ENCODE results near the gene SCAP. TPM values are rescaled to one million over a fixed set of nuclear protein-coding genes. Genes with fewer than 3 reads are reported as not detected.

The SCAP gene
- total and polyA plus RNA-seq, 2 of the 13 experiments (the other 11 are each of a cell fraction or from before 2014, with no cell fraction given) = 40.4 to 53.3 TPM

DNA sequence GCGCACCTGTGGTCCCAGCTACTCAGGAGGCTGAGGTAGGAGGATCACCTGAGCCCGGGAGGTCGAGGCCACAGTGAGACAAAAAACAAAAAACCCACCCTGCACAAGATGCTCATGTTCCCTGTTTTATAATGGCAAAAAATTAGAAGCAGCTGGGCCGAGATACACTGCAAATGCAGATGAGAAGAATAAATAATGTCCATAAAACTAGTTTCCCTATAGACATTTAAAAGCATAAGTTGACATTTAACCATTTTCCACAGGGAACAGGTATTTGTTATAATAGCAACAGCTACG, 537 bp upstream of the SCAP start (continued):
- TF ChIP-seq, protein P1, sequence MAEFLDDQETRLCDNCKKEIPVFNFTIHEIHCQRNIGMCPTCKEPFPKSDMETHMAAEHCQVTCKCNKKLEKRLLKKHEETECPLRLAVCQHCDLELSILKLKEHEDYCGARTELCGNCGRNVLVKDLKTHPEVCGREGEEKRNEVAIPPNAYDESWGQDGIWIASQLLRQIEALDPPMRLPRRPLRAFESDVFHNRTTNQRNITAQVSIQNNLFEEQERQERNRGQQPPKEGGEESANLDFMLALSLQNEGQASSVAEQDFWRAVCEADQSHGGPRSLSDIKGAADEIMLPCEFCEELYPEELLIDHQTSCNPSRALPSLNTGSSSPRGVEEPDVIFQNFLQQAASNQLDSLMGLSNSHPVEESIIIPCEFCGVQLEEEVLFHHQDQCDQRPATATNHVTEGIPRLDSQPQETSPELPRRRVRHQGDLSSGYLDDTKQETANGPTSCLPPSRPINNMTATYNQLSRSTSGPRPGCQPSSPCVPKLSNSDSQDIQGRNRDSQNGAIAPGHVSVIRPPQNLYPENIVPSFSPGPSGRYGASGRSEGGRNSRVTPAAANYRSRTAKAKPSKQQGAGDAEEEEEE (CRISPR knock-in tag; IDR thresholded peaks at IDR 0.05; ENCODE audit: borderline replicate concordance) = no peak
- no peak for TF ChIP-seq SRSF1 (optimal IDR thresholded peaks at IDR 0.05; ENCODE audit: low read depth, low read length)
- no peak for TF ChIP-seq MEF2D (CRISPR knock-in tag; IDR thresholded peaks at IDR 0.05)
- no peak for TF ChIP-seq AKAP8 (CRISPR knock-in tag; IDR thresholded peaks at IDR 0.05)
- TF ChIP-seq ZNF737 (CRISPR knock-in tag; IDR thresholded peaks at IDR 0.05; ENCODE audit: borderline replicate concordance) = no peak
- TF ChIP-seq POLR2A (IDR thresholded peaks at IDR 0.05; ENCODE audit: insufficient read depth in 1 of 2, low read depth in 2 of 2, low read length in 2 of 2) = no peak
- TF ChIP-seq, protein P2, sequence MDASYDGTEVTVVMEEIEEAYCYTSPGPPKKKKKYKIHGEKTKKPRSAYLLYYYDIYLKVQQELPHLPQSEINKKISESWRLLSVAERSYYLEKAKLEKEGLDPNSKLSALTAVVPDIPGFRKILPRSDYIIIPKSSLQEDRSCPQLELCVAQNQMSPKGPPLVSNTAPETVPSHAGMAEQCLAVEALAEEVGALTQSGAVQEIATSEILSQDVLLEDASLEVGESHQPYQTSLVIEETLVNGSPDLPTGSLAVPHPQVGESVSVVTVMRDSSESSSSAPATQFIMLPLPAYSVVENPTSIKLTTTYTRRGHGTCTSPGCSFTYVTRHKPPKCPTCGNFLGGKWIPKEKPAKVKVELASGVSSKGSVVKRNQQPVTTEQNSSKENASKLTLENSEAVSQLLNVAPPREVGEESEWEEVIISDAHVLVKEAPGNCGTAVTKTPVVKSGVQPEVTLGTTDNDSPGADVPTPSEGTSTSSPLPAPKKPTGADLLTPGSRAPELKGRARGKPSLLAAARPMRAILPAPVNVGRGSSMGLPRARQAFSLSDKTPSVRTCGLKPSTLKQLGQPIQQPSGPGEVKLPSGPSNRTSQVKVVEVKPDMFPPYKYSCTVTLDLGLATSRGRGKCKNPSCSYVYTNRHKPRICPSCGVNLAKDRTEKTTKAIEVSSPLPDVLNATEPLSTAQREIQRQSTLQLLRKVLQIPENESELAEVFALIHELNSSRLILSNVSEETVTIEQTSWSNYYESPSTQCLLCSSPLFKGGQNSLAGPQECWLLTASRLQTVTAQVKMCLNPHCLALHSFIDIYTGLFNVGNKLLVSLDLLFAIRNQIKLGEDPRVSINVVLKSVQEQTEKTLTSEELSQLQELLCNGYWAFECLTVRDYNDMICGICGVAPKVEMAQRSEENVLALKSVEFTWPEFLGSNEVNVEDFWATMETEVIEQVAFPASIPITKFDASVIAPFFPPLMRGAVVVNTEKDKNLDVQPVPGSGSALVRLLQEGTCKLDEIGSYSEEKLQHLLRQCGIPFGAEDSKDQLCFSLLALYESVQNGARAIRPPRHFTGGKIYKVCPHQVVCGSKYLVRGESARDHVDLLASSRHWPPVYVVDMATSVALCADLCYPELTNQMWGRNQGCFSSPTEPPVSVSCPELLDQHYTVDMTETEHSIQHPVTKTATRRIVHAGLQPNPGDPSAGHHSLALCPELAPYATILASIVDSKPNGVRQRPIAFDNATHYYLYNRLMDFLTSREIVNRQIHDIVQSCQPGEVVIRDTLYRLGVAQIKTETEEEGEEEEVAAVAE (CRISPR knock-in tag; IDR thresholded peaks at IDR 0.05; ENCODE audit: borderline replicate concordance) = no peak
- no peak for TF ChIP-seq ZNF614 (CRISPR knock-in tag; IDR thresholded peaks at IDR 0.05; ENCODE audit: borderline replicate concordance)
- 0 out of 2 replicates have a peak, but pooled peaks have one; percentile 40 for TF ChIP-seq ZNF850 (CRISPR knock-in tag; conservative IDR thresholded peaks at IDR 0.05)
- TF ChIP-seq ZNF350 (CRISPR knock-in tag; IDR thresholded peaks at IDR 0.05; ENCODE audit: borderline replicate concordance, low read depth) = peak; percentile 0; the same call in 1 of the 2 replicates
- TF ChIP-seq, protein P3, sequence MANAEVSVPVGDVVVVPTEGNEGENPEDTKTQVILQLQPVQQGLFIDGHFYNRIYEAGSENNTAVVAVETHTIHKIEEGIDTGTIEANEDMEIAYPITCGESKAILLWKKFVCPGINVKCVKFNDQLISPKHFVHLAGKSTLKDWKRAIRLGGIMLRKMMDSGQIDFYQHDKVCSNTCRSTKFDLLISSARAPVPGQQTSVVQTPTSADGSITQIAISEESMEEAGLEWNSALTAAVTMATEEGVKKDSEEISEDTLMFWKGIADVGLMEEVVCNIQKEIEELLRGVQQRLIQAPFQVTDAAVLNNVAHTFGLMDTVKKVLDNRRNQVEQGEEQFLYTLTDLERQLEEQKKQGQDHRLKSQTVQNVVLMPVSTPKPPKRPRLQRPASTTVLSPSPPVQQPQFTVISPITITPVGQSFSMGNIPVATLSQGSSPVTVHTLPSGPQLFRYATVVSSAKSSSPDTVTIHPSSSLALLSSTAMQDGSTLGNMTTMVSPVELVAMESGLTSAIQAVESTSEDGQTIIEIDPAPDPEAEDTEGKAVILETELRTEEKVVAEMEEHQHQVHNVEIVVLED (CRISPR knock-in tag; IDR thresholded peaks at IDR 0.05; ENCODE audit: borderline replicate concordance) = no peak
- no peak for TF ChIP-seq ZNF556 (CRISPR knock-in tag; IDR thresholded peaks at IDR 0.05; ENCODE audit: borderline replicate concordance)
- TF ChIP-seq KLF6 (CRISPR knock-in tag; IDR thresholded peaks at IDR 0.05) = no peak
- TF ChIP-seq ZNF543 (CRISPR knock-in tag; IDR thresholded peaks at IDR 0.05) = no peak
- TF ChIP-seq ZNF343 (CRISPR knock-in tag; IDR thresholded peaks at IDR 0.05) = no peak
- no peak for TF ChIP-seq ETV5 (CRISPR knock-in tag; IDR thresholded peaks at IDR 0.05; ENCODE audit: borderline replicate concordance)
- no peak for TF ChIP-seq IRX3 (CRISPR knock-in tag; IDR thresholded peaks at IDR 0.05; ENCODE audit: borderline replicate concordance, low read depth)
- no peak for TF ChIP-seq HNRNPH1 (optimal IDR thresholded peaks at IDR 0.05; ENCODE audit: low read depth, low read length)
- no peak for TF ChIP-seq HCFC1 (IDR thresholded peaks at IDR 0.05; ENCODE audit: low read depth, low read length)
- TF ChIP-seq HOXA3 (CRISPR knock-in tag; IDR thresholded peaks at IDR 0.05) = no peak
- no peak for TF ChIP-seq SOX13 (IDR thresholded peaks at IDR 0.05)
- no peak for TF ChIP-seq SOX13 (CRISPR knock-in tag; conservative IDR thresholded peaks at IDR 0.05 in 1 of 2, IDR thresholded peaks at IDR 0.05 in 1 of 2)
- no peak for TF ChIP-seq MED13 (CRISPR knock-in tag; IDR thresholded peaks at IDR 0.05)
- TF ChIP-seq, protein P4, sequence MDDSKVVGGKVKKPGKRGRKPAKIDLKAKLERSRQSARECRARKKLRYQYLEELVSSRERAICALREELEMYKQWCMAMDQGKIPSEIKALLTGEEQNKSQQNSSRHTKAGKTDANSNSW (CRISPR knock-in tag; IDR thresholded peaks at IDR 0.05; ENCODE audit: borderline replicate concordance) = no peak
- no peak for TF ChIP-seq NR2F2 (IDR thresholded peaks at IDR 0.05; ENCODE audit: borderline replicate concordance, low read depth)
- no peak for TF ChIP-seq ISL2 (CRISPR knock-in tag; IDR thresholded peaks at IDR 0.05)

All from HepG2 (cell line).